Measurements from ENCODE around the gene SPRED3. TPM values are rescaled to one million over a fixed set of nuclear protein-coding genes. Genes with fewer than 3 reads are reported as not detected.

Gene SPRED3
- total RNA-seq, 1 donor from 2014 or later = 3.4 TPM

GRCh38 chr19:38373907-38374331, 14.6 kb upstream of the SPRED3 start:
- no peak for DNase-seq (ENCODE audit: low read depth, low spot score)

GRCh38 chr19:38374332-38375097, 14.0 kb upstream of the SPRED3 start, which contains the start of gene PSMD8:
Gene PSMD8 (plus strand): TSS chr19:38374571. CDS start chr19:38374602, 31 bp downstream.
- DNase-seq (ENCODE audit: low read depth, low spot score) = peak; percentile 96

- no peak for DNase-seq (ENCODE audit: low read depth, low spot score)
Observed at GRCh38 chr19:38375098-38375493, 13.4 kb upstream of the SPRED3 start.

GRCh38 chr19:38375748-38376147, 12.7 kb upstream of the SPRED3 start:
- DNase-seq (ENCODE audit: low read depth, low spot score) = no peak

GRCh38 chr19:38376576-38376975, 11.9 kb upstream of the SPRED3 start:
- no peak for DNase-seq (ENCODE audit: low read depth, low spot score)

GRCh38 chr19:38377052-38377451, 11.4 kb upstream of the SPRED3 start:
- no peak for DNase-seq (ENCODE audit: low read depth, low spot score)

- no peak for DNase-seq (ENCODE audit: low read depth, low spot score)
Observed at GRCh38 chr19:38378866-38379265, 9.6 kb upstream of the SPRED3 start.

- DNase-seq (ENCODE audit: low read depth, low spot score) = no peak
Observed at GRCh38 chr19:38381138-38381537, 7.4 kb upstream of the SPRED3 start.

- no peak for DNase-seq (ENCODE audit: low read depth, low spot score)
Observed at GRCh38 chr19:38383184-38383583, 5.3 kb upstream of the SPRED3 start.

GRCh38 chr19:38383743-38384142, 4.8 kb upstream of the SPRED3 start:
- no peak for DNase-seq (ENCODE audit: low read depth, low spot score)

- no peak for DNase-seq (ENCODE audit: low read depth, low spot score)
Observed at GRCh38 chr19:38384209-38385027, 4.1 kb upstream of the SPRED3 start.

GRCh38 chr19:38385057-38385803, 3.3 kb upstream of the SPRED3 start:
- no peak for DNase-seq (ENCODE audit: low read depth, low spot score)

- no peak for DNase-seq (ENCODE audit: low read depth, low spot score)
Observed at GRCh38 chr19:38385804-38386257, 2.7 kb upstream of the SPRED3 start.

GRCh38 chr19:38386300-38386970, 2.1 kb upstream of the SPRED3 start:
- no peak for DNase-seq (ENCODE audit: low read depth, low spot score)

- DNase-seq (ENCODE audit: low read depth, low spot score) = no peak
Observed at GRCh38 chr19:38386971-38387549, 1.4 kb upstream of the SPRED3 start.

- peak; percentile 81 for DNase-seq (ENCODE audit: low read depth, low spot score)
Observed at GRCh38 chr19:38387550-38388348, 748 bp upstream of the SPRED3 start, which contains the start of gene GGN. Gene GGN (minus strand): TSS chr19:38388034. CDS start chr19:38387261, 773 bp downstream.

- peak; percentile 45 for DNase-seq (ENCODE audit: low read depth, low spot score)
Observed at GRCh38 chr19:38389101-38389925, 816 bp downstream of the SPRED3 start.

- DNase-seq (ENCODE audit: low read depth, low spot score) = no peak
Observed at GRCh38 chr19:38389957-38390924, 1.7 kb downstream of the SPRED3 start.

All from pulmonary artery endothelial cell (primary cell).